NT2/D1 (cell line): ENCODE data around the gene CFAP91.

Experiments
- SUZ12 ChIP-seq: IDR thresholded peaks from 2 replicates; pipeline ENCODE4 v1.6.1; 2011; ENCODE audit not compliant: insufficient read length, insufficient read depth; ENCODE audit errors: extremely low read depth
- YY1 ChIP-seq: IDR thresholded peaks from 2 replicates; pipeline ENCODE4 v1.6.1; 2011; ENCODE audit not compliant: insufficient read length, insufficient read depth
- ZNF274 ChIP-seq: IDR thresholded peaks from 2 replicates; pipeline ENCODE4 v1.6.1; 2011; ENCODE audit warnings: mild to moderate bottlenecking, low read depth, low read length

GRCh38 chr3:119746423-119746822 is 43.6 kb downstream of the CFAP91 start:
- no peak for TF ChIP-seq ZNF274
- no peak for TF ChIP-seq SUZ12
- TF ChIP-seq YY1: no peak
